Bone marrow (tissue), 2 donors: Measurements from ENCODE around the gene APOB.

Source experiments
- DNase-seq, 2 donors: peaks; one replicate each; lab custom pipeline; 2025; lab: John Stamatoyannopoulos, UW

The APOB gene

GRCh38 chr2:21002814-21003192 lies 41.1 kb downstream of the APOB start:
- DNase-seq = no peak

- no peak for DNase-seq
Observed at GRCh38 chr2:21001988-21002813, 41.7 kb downstream of the APOB start.

- no peak for DNase-seq
Observed at GRCh38 chr2:21001225-21001946, 42.5 kb downstream of the APOB start.

GRCh38 chr2:20999906-21000645 lies 43.8 kb downstream of the APOB start:
- DNase-seq = no peak

GRCh38 chr2:20998972-20999905 lies 44.6 kb downstream of the APOB start:
- no peak for DNase-seq

GRCh38 chr2:20997953-20998722 lies 45.7 kb downstream of the APOB start:
- DNase-seq = no peak

- no peak for DNase-seq
Observed at GRCh38 chr2:20994130-20994529, 49.7 kb downstream of the APOB start.

- no peak for DNase-seq
Observed at GRCh38 chr2:20992201-20992711, 51.6 kb downstream of the APOB start.

- no peak for DNase-seq
Observed at GRCh38 chr2:20990442-20991430, 53.1 kb downstream of the APOB start.

GRCh38 chr2:20989404-20989803 lies 54.5 kb downstream of the APOB start:
- DNase-seq = no peak

GRCh38 chr2:20988905-20989304 lies 55.0 kb downstream of the APOB start:
- DNase-seq = no peak

- DNase-seq = no peak
Observed at GRCh38 chr2:20986024-20986939, 57.6 kb downstream of the APOB start.

- no peak for DNase-seq
Observed at GRCh38 chr2:20985062-20985461, 58.8 kb downstream of the APOB start.

GRCh38 chr2:20984408-20984807 lies 59.5 kb downstream of the APOB start:
- no peak for DNase-seq

- DNase-seq = no peak
Observed at GRCh38 chr2:20983844-20984243, 60.0 kb downstream of the APOB start.

GRCh38 chr2:20982861-20983260 lies 61.0 kb downstream of the APOB start:
- no peak for DNase-seq

- DNase-seq = no peak
Observed at GRCh38 chr2:20977520-20978180, 66.2 kb downstream of the APOB start.

- no peak for DNase-seq
Observed at GRCh38 chr2:20976527-20976926, 67.3 kb downstream of the APOB start.
